H9 (cell line): ENCODE results near the gene LETMD1. TPM values are rescaled to one million over a fixed set of nuclear protein-coding genes. Genes with fewer than 3 reads are reported as not detected.

Experiments used
- DNase-seq: peaks from one replicate; pipeline ENCODE4 v3.0.0-alpha.2; 2017
- H2AFZ ChIP-seq: one replicate; pipeline ENCODE4 v1.6.1; 2013; ENCODE audit warnings: mild to moderate bottlenecking, low read length, control low read depth, moderate library complexity
- H2AK5ac ChIP-seq: 2 replicates; pipeline ENCODE4 v1.6.1; 2013; ENCODE audit warnings: low read length, control low read depth, mixed read lengths; ENCODE audit not compliant: insufficient read length
- H2BK120ac ChIP-seq: one replicate; pipeline ENCODE4 v1.6.1; 2013; ENCODE audit warnings: low read depth, mild to moderate bottlenecking, low read length, control low read depth, inconsistent platforms; ENCODE audit not compliant: poor library complexity, severe bottlenecking
- H2BK12ac ChIP-seq: 2 replicates; pipeline ENCODE4 v1.6.1; 2013; ENCODE audit warnings: low read length, control low read depth, mixed read lengths, low read depth; ENCODE audit not compliant: insufficient read length
- H2BK15ac ChIP-seq: 2 replicates; pipeline ENCODE4 v1.6.1; 2013; ENCODE audit warnings: low read depth, low read length, control low read depth
- H2BK20ac ChIP-seq: one replicate; pipeline ENCODE4 v1.6.1; 2013; ENCODE audit warnings: low read depth, mild to moderate bottlenecking, low read length, control low read depth, inconsistent platforms; ENCODE audit not compliant: poor library complexity, severe bottlenecking
- H2BK5ac ChIP-seq: 2 replicates; pipeline ENCODE4 v1.6.1; 2013; ENCODE audit warnings: low read length, control low read depth, mixed read lengths; ENCODE audit not compliant: insufficient read length
- H3K14ac ChIP-seq: 2 replicates; pipeline ENCODE4 v1.6.1; 2013; ENCODE audit warnings: low read length, control low read depth; ENCODE audit not compliant: insufficient read depth
- H3K18ac ChIP-seq: 2 replicates; pipeline ENCODE4 v1.6.1; 2013; ENCODE audit warnings: low read depth, mild to moderate bottlenecking, mixed read lengths, low read length, control low read depth; ENCODE audit not compliant: insufficient read length
- H3K23ac ChIP-seq: 2 replicates; pipeline ENCODE4 v1.6.1; 2013; ENCODE audit warnings: low read length, control low read depth, mixed read lengths, low read depth; ENCODE audit not compliant: insufficient read length
- H3K23me2 ChIP-seq: 2 replicates; pipeline ENCODE4 v1.6.1; 2013; ENCODE audit warnings: low read depth, mild to moderate bottlenecking, mixed read lengths, low read length, control low read depth; ENCODE audit not compliant: insufficient read length, poor library complexity, severe bottlenecking
- H3K27ac ChIP-seq: 2 replicates; pipeline ENCODE4 v1.5.1; 2013; ENCODE audit warnings: low read length, control low read depth, mixed read lengths, low read depth; ENCODE audit not compliant: insufficient read length
- H3K27me3 ChIP-seq: 2 replicates; pipeline ENCODE4 v1.6.1; 2013; ENCODE audit warnings: low read length, control low read depth, inconsistent platforms; ENCODE audit not compliant: insufficient read depth
- H3K4ac ChIP-seq: 2 replicates; pipeline ENCODE4 v1.6.1; 2013; ENCODE audit warnings: low read depth, mild to moderate bottlenecking, control low read depth, inconsistent platforms, low read length, moderate library complexity
- H3K4me1 ChIP-seq: 2 replicates; pipeline ENCODE4 v1.6.1; 2013; ENCODE audit warnings: low read length, control low read depth, inconsistent platforms; ENCODE audit not compliant: insufficient read depth
- H3K4me2 ChIP-seq: 2 replicates; pipeline ENCODE4 v1.6.1; 2013; ENCODE audit warnings: low read length, control low read depth, mixed read lengths; ENCODE audit not compliant: insufficient read length, insufficient read depth
- H3K56ac ChIP-seq: 2 replicates; pipeline ENCODE4 v1.6.1; 2013; ENCODE audit warnings: low read depth, mild to moderate bottlenecking, mixed read lengths, low read length, control low read depth; ENCODE audit not compliant: insufficient read length
- H3K79me1 ChIP-seq: 2 replicates; pipeline ENCODE4 v1.6.1; 2013; ENCODE audit warnings: low read depth, mild to moderate bottlenecking, moderate library complexity, low read length, control low read depth, inconsistent platforms; ENCODE audit not compliant: insufficient read depth, poor library complexity, severe bottlenecking
- H3K79me2 ChIP-seq: 2 replicates; pipeline ENCODE4 v1.6.1; 2013; ENCODE audit warnings: low read length, control low read depth, inconsistent platforms; ENCODE audit not compliant: insufficient read depth
- H3K9ac ChIP-seq: 2 replicates; pipeline ENCODE4 v1.6.1; 2013; ENCODE audit warnings: low read length, control low read depth, mixed read lengths; ENCODE audit not compliant: insufficient read length; ENCODE audit errors: extremely low read depth
- H3K9me3 ChIP-seq: one replicate; pipeline ENCODE4 v1.6.1; 2013; ENCODE audit warnings: low read depth, low read length, inconsistent platforms; ENCODE audit not compliant: control insufficient read depth
- H3T11ph ChIP-seq: one replicate; pipeline ENCODE4 v1.6.1; 2013; ENCODE audit warnings: mild to moderate bottlenecking, low read length, control low read depth, inconsistent platforms
- H4K20me1 ChIP-seq: one replicate; pipeline ENCODE4 v1.6.1; 2013; ENCODE audit not compliant: control insufficient read depth, insufficient read length, insufficient read depth
- H4K5ac ChIP-seq: 2 replicates; pipeline ENCODE4 v1.6.1; 2013; ENCODE audit warnings: low read depth, mild to moderate bottlenecking, mixed read lengths, low read length, control low read depth; ENCODE audit not compliant: insufficient read length
- H4K8ac ChIP-seq: replicated peaks from 2 replicates; pipeline ENCODE4 v1.6.1; 2013; ENCODE audit warnings: low read length, control low read depth, mixed read lengths, low read depth; ENCODE audit not compliant: insufficient read length
- H4K91ac ChIP-seq: 2 replicates; pipeline ENCODE4 v1.6.1; 2013; ENCODE audit warnings: low read depth, mild to moderate bottlenecking, moderate library complexity, mixed read lengths, low read length, control low read depth; ENCODE audit not compliant: insufficient read length
- H3K27ac Mint-ChIP-seq, 3 experiments: 2 replicates in 2 of 3; 3 replicates in 1 of 3; pipeline ENCODE4 v1.8.0; 2020 to 2021; ENCODE audit warnings: mixed read lengths in 3 of 3, mild to moderate bottlenecking in 1 of 3, moderate library complexity in 1 of 3
- H3K27me3 Mint-ChIP-seq: 2 replicates; pipeline ENCODE4 v1.8.0; 2021; ENCODE audit warnings: low read depth, mild to moderate bottlenecking, moderate library complexity, mixed read lengths
- H3K36me3 Mint-ChIP-seq, 3 experiments: 2 replicates in 2 of 3; 3 replicates in 1 of 3; pipeline ENCODE4 v1.8.0; 2020 to 2021; ENCODE audit warnings: low read depth in 3 of 3, mixed read lengths in 3 of 3; ENCODE audit not compliant: insufficient read depth in 1 of 3
- H3K4me1 Mint-ChIP-seq, 2 experiments: 2 replicates each; pipeline ENCODE4 v1.8.0; 2020; ENCODE audit warnings: mixed read lengths in 2 of 2
- H3K4me3 Mint-ChIP-seq, 2 experiments: 2 replicates in 1 of 2; 3 replicates in 1 of 2; pipeline ENCODE4 v1.8.0; 2020 to 2021; ENCODE audit warnings: mild to moderate bottlenecking in 2 of 2, mixed read lengths in 2 of 2, moderate library complexity in 1 of 2
- H3K9me3 Mint-ChIP-seq, 2 experiments: 2 replicates in 1 of 2; 3 replicates in 1 of 2; pipeline ENCODE4 v1.8.0; 2020; ENCODE audit warnings: mild to moderate bottlenecking in 2 of 2, mixed read lengths in 2 of 2, moderate library complexity in 1 of 2
- WGBS: extraction: QIAGEN DNeasy Blood & Tissue Kit; methylation state at CpG from one replicate; pipeline ENCODE4 v1.1.7; 2013; ENCODE audit warnings: missing lambda C conversion rate, low lambda C conversion rate, mixed read lengths; ENCODE audit not compliant: insufficient read length; ENCODE audit errors: extremely low coverage; 5-methylcytosine and 5-hydroxymethylcytosine counted together
- total RNA-seq: library from RNA; stranded (reverse); gene quantifications from 2 replicates; pipeline ENCODE4 v1.2.1, GENCODE V29; 2021
- TF ChIP-seq, protein P1 (sequence below): fragments of 200-600 bp; sonication (generic); conservative IDR thresholded peaks from 3 replicates; pipeline ENCODE4 v1.8.0; 2021; ENCODE audit warnings: antibody characterized with exemption, mild to moderate bottlenecking

The LETMD1 gene
- total RNA-seq, 1 experiment from 2014 or later = 34.9 TPM

DNA sequence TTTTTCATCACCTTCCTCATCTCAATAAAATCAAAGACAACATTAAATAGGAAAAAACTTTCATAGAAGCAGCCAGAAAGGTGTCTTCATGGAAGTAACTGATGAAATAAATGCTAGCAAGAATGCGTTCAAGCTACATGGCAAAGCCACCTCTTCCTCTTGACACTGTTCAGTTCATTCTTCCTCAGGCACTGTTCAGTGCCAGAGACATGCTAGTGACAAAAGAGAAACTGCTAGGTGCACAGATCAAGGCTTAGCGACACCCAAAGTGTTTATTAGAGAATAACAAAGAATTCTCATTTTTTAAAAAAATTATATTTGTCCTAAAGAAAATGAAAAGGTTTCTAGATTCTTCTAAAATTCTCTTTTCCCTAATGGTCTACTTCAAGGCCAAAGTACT, 29.2 kb upstream of the LETMD1 start:
- H2BK5ac ChIP-seq = no peak overlapping the region
- no peak overlapping the region for H4K91ac ChIP-seq
- H3K79me2 ChIP-seq = peaks cover 11% of the 10 kb centered on the region
- H3K4me1 ChIP-seq = no peaks in the 10 kb centered on the region
- H3K9me3 ChIP-seq = no peaks in the 10 kb centered on the region
- H3K4me1 Mint-ChIP-seq = peaks cover 19 to 21% of the 10 kb centered on the region in 2 experiments
- H3K4ac ChIP-seq = no peak overlapping the region
- peaks cover 7% of the 10 kb centered on the region for H3K79me1 ChIP-seq
- no peak overlapping the region for H3K18ac ChIP-seq
- H3K23me2 ChIP-seq = peaks cover 2% of the 10 kb centered on the region
- H2BK15ac ChIP-seq = no peak overlapping the region
- no peak overlapping the region for H3K23ac ChIP-seq
- H3T11ph ChIP-seq = no peak overlapping the region
- no CpG with 5 or more reads among the region's 2 CpGs for WGBS
- H2BK12ac ChIP-seq = no peak overlapping the region
- no peak overlapping the region for H3K4me3 Mint-ChIP-seq
- H2BK20ac ChIP-seq = no peak overlapping the region
- no peak overlapping the region for H4K8ac ChIP-seq
- no peaks in the 10 kb centered on the region for H3K27me3 Mint-ChIP-seq
- H3K27me3 ChIP-seq = no peaks in the 10 kb centered on the region
- no peak overlapping the region for H3K56ac ChIP-seq
- H3K4me2 ChIP-seq = no peak overlapping the region
- no peak overlapping the region for H2AK5ac ChIP-seq
- no peak overlapping the region for H3K27ac Mint-ChIP-seq
- no peak overlapping the region for H4K5ac ChIP-seq
- H3K14ac ChIP-seq = no peak overlapping the region
- H2AFZ ChIP-seq = no peak overlapping the region
- H2BK120ac ChIP-seq = no peak overlapping the region
- no peaks in the 10 kb centered on the region for H4K20me1 ChIP-seq
- H3K9me3 Mint-ChIP-seq = no peaks in the 10 kb centered on the region
- DNase-seq = no peak
- TF ChIP-seq, protein P1, sequence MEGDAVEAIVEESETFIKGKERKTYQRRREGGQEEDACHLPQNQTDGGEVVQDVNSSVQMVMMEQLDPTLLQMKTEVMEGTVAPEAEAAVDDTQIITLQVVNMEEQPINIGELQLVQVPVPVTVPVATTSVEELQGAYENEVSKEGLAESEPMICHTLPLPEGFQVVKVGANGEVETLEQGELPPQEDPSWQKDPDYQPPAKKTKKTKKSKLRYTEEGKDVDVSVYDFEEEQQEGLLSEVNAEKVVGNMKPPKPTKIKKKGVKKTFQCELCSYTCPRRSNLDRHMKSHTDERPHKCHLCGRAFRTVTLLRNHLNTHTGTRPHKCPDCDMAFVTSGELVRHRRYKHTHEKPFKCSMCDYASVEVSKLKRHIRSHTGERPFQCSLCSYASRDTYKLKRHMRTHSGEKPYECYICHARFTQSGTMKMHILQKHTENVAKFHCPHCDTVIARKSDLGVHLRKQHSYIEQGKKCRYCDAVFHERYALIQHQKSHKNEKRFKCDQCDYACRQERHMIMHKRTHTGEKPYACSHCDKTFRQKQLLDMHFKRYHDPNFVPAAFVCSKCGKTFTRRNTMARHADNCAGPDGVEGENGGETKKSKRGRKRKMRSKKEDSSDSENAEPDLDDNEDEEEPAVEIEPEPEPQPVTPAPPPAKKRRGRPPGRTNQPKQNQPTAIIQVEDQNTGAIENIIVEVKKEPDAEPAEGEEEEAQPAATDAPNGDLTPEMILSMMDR = no peak
- no peak overlapping the region for H3K27ac ChIP-seq
- H3K9ac ChIP-seq = no peak overlapping the region
- H3K36me3 Mint-ChIP-seq = 0 out of 7 replicates have a peak, but pooled peaks cover 0 to 2% (median 0%) of the 10 kb centered on the region in 3 experiments
